Stimulated activated CD4-positive, alpha-beta T cell treated with anti-CD3 and anti-CD28 coated beads, Interleukin-2, amount 100 ng/mL, for 24 hours (primary cell): ENCODE results near the gene PCDH15.

ENCODE experiments used
- DNase-seq, 2 donors: peaks; one replicate each; pipeline ENCODE4 v3.0.0-alpha.2; 2020

The PCDH15 gene

GRCh38 chr10:54120806-54121205 lies 680.2 kb downstream of the PCDH15 start:
- no peak for DNase-seq

GRCh38 chr10:54108961-54109360 lies 692.1 kb downstream of the PCDH15 start:
- DNase-seq: no peak

- DNase-seq: no peak
These were observed 704.1 kb downstream of the PCDH15 start for GRCh38 chr10:54096892-54097291.

- DNase-seq: no peak
These were observed 706.7 kb downstream of the PCDH15 start for GRCh38 chr10:54094321-54094720.

- no peak for DNase-seq
These were observed 709.8 kb downstream of the PCDH15 start for GRCh38 chr10:54091237-54091636.

- no peak for DNase-seq
These were observed 719.1 kb downstream of the PCDH15 start for GRCh38 chr10:54081950-54082349.

- DNase-seq: no peak
These were observed 733.7 kb downstream of the PCDH15 start for GRCh38 chr10:54067361-54067760.

GRCh38 chr10:54066646-54067045 lies 734.4 kb downstream of the PCDH15 start:
- no peak for DNase-seq

- DNase-seq: no peak
These were observed 735.9 kb downstream of the PCDH15 start for GRCh38 chr10:54065106-54065505.

GRCh38 chr10:54064215-54064614 lies 736.8 kb downstream of the PCDH15 start:
- DNase-seq: no peak

- DNase-seq: no peak
These were observed 737.5 kb downstream of the PCDH15 start for GRCh38 chr10:54063514-54063913.

- DNase-seq: no peak
These were observed 740.5 kb downstream of the PCDH15 start for GRCh38 chr10:54060572-54060971.

- no peak for DNase-seq
These were observed 743.7 kb downstream of the PCDH15 start for GRCh38 chr10:54057357-54057756.

GRCh38 chr10:54026340-54026739 lies 774.7 kb downstream of the PCDH15 start:
- DNase-seq: no peak

- DNase-seq: no peak
These were observed 789.9 kb downstream of the PCDH15 start for GRCh38 chr10:54011117-54011516.

- DNase-seq: no peak
These were observed 790.6 kb downstream of the PCDH15 start for GRCh38 chr10:54010337-54010933.

GRCh38 chr10:54009672-54010071 lies 791.4 kb downstream of the PCDH15 start:
- no peak for DNase-seq

GRCh38 chr10:54002077-54002476 lies 799.0 kb downstream of the PCDH15 start:
- no peak for DNase-seq

- DNase-seq: no peak
These were observed 803.1 kb downstream of the PCDH15 start for GRCh38 chr10:53997953-53998352.

GRCh38 chr10:53990799-53991238 lies 810.2 kb downstream of the PCDH15 start:
- no peak for DNase-seq

GRCh38 chr10:53983431-53983830 lies 817.6 kb downstream of the PCDH15 start:
- no peak for DNase-seq

GRCh38 chr10:53980210-53980609 lies 820.8 kb downstream of the PCDH15 start:
- DNase-seq: no peak

- DNase-seq: no peak
These were observed 822.7 kb downstream of the PCDH15 start for GRCh38 chr10:53978301-53978700.

GRCh38 chr10:53977267-53977666 lies 823.8 kb downstream of the PCDH15 start:
- no peak for DNase-seq

GRCh38 chr10:53957401-53957800 lies 843.6 kb downstream of the PCDH15 start:
- no peak for DNase-seq
